Dendritic cell treated with granulocyte-macrophage colony-stimulating factor and Interleukin-4, amounts not matched to agents 40 ng/mL and 50 ng/mL, for 4 days (primary cell): ENCODE measurements around the gene ACR.

Source experiments
- H3K27ac Mint-ChIP-seq: one replicate; pipeline ENCODE4 v1.8.0; 2022; ENCODE audit warnings: mild to moderate bottlenecking, mixed read lengths
- H3K27me3 Mint-ChIP-seq: one replicate; pipeline ENCODE4 v1.8.0; 2022; ENCODE audit warnings: mild to moderate bottlenecking, mixed read lengths
- H3K36me3 Mint-ChIP-seq: one replicate; pipeline ENCODE4 v1.8.0; 2022; ENCODE audit warnings: low read depth, mixed read lengths
- H3K4me1 Mint-ChIP-seq: one replicate; pipeline ENCODE4 v1.8.0; 2022; ENCODE audit warnings: low read depth, mixed read lengths
- H3K4me3 Mint-ChIP-seq: one replicate; pipeline ENCODE4 v1.8.0; 2022; ENCODE audit warnings: mild to moderate bottlenecking, moderate library complexity, mixed read lengths
- H3K9me3 Mint-ChIP-seq: one replicate; pipeline ENCODE4 v1.8.0; 2022; ENCODE audit warnings: mixed read lengths
- intact Hi-C: fragments of 100-400 bp; cut with micrococcal nuclease; formaldehyde crosslinking; loops from one replicate; pipeline ENCODE4 v1.15.0; 2022

ACR gene

GRCh38 chr22:50729391-50730012 lies 8.5 kb upstream of the ACR start:
- H3K4me3 Mint-ChIP-seq, result no peak overlapping the region
- no peak overlapping the region for H3K27ac Mint-ChIP-seq
- H3K9me3 Mint-ChIP-seq, result no peaks in the 10 kb centered on the region
- H3K4me1 Mint-ChIP-seq, result no peaks in the 10 kb centered on the region
- H3K27me3 Mint-ChIP-seq, result no peaks in the 10 kb centered on the region
- no peaks in the 10 kb centered on the region for H3K36me3 Mint-ChIP-seq
- intact Hi-C loops, result no loop called here

GRCh38 chr22:50730013-50730891 lies 7.8 kb upstream of the ACR start:
- no peaks in the 10 kb centered on the region for H3K27me3 Mint-ChIP-seq
- H3K27ac Mint-ChIP-seq, result no peak overlapping the region
- H3K4me1 Mint-ChIP-seq, result no peaks in the 10 kb centered on the region
- intact Hi-C loops, result no loop called here
- H3K4me3 Mint-ChIP-seq, result no peak overlapping the region
- H3K36me3 Mint-ChIP-seq, result no peaks in the 10 kb centered on the region
- H3K9me3 Mint-ChIP-seq, result no peaks in the 10 kb centered on the region

- Mint-ChIP-seq H3K36me3 (no peaks in the 10 kb centered on the region), H3K4me1 (no peaks in the 10 kb centered on the region), H3K27ac (no peak overlapping the region), H3K4me3 (no peak overlapping the region), H3K9me3 (no peaks in the 10 kb centered on the region), H3K27me3 (no peaks in the 10 kb centered on the region)
- intact Hi-C loops, result no loop called here
Measured at GRCh38 chr22:50730941-50731661, 6.9 kb upstream of the ACR start.

GRCh38 chr22:50731811-50732624 lies 6.0 kb upstream of the ACR start:
- Mint-ChIP-seq H3K36me3 (no peaks in the 10 kb centered on the region), H3K27ac (no peak overlapping the region), H3K4me1 (no peaks in the 10 kb centered on the region), H3K4me3 (no peak overlapping the region), H3K9me3 (no peaks in the 10 kb centered on the region), H3K27me3 (no peaks in the 10 kb centered on the region)
- intact Hi-C loops, result no loop called here

GRCh38 chr22:50732681-50733080 lies 5.3 kb upstream of the ACR start:
- Mint-ChIP-seq H3K4me1 (no peaks in the 10 kb centered on the region), H3K4me3 (no peak overlapping the region), H3K36me3 (no peaks in the 10 kb centered on the region), H3K9me3 (no peaks in the 10 kb centered on the region), H3K27ac (no peak overlapping the region), H3K27me3 (no peaks in the 10 kb centered on the region)
- intact Hi-C loops, result no loop called here

GRCh38 chr22:50733521-50734342 lies 4.3 kb upstream of the ACR start:
- Mint-ChIP-seq H3K27me3 (peaks cover 2% of the 10 kb centered on the region), H3K4me1 (no peaks in the 10 kb centered on the region), H3K27ac (no peak overlapping the region), H3K36me3 (no peaks in the 10 kb centered on the region), H3K4me3 (no peak overlapping the region), H3K9me3 (no peaks in the 10 kb centered on the region)
- intact Hi-C loops, result no loop called here

- Mint-ChIP-seq H3K36me3 (no peaks in the 10 kb centered on the region), H3K27me3 (peaks cover 2% of the 10 kb centered on the region), H3K27ac (no peak overlapping the region), H3K4me1 (no peaks in the 10 kb centered on the region), H3K4me3 (no peak overlapping the region), H3K9me3 (no peaks in the 10 kb centered on the region)
- intact Hi-C loops, result no loop called here
Measured at GRCh38 chr22:50734343-50734771, 3.6 kb upstream of the ACR start.

GRCh38 chr22:50734986-50735738 lies 2.8 kb upstream of the ACR start:
- no peaks in the 10 kb centered on the region for H3K36me3 Mint-ChIP-seq
- H3K4me1 Mint-ChIP-seq, result no peaks in the 10 kb centered on the region
- no peak overlapping the region for H3K4me3 Mint-ChIP-seq
- intact Hi-C loops, result no loop called here
- no peaks in the 10 kb centered on the region for H3K9me3 Mint-ChIP-seq
- H3K27ac Mint-ChIP-seq, result no peak overlapping the region
- H3K27me3 Mint-ChIP-seq, result peaks cover 2% of the 10 kb centered on the region

GRCh38 chr22:50735739-50736030 lies 2.3 kb upstream of the ACR start:
- H3K36me3 Mint-ChIP-seq, result no peaks in the 10 kb centered on the region
- intact Hi-C loops, result no loop called here
- H3K4me3 Mint-ChIP-seq, result no peak overlapping the region
- H3K27ac Mint-ChIP-seq, result no peak overlapping the region
- H3K27me3 Mint-ChIP-seq, result peaks cover 2% of the 10 kb centered on the region
- H3K4me1 Mint-ChIP-seq, result no peaks in the 10 kb centered on the region
- H3K9me3 Mint-ChIP-seq, result no peaks in the 10 kb centered on the region

GRCh38 chr22:50738649-50739227 lies 734 bp downstream of the ACR start:
- H3K36me3 Mint-ChIP-seq, result no peaks in the 10 kb centered on the region
- H3K27me3 Mint-ChIP-seq, result peaks cover 2% of the 10 kb centered on the region
- no peak overlapping the region for H3K4me3 Mint-ChIP-seq
- no peaks in the 10 kb centered on the region for H3K4me1 Mint-ChIP-seq
- no peaks in the 10 kb centered on the region for H3K9me3 Mint-ChIP-seq
- intact Hi-C loops, result no loop called here
- H3K27ac Mint-ChIP-seq, result no peak overlapping the region

GRCh38 chr22:50739279-50739691 lies 1.3 kb downstream of the ACR start:
- no peaks in the 10 kb centered on the region for H3K4me1 Mint-ChIP-seq
- peaks cover 2% of the 10 kb centered on the region for H3K27me3 Mint-ChIP-seq
- intact Hi-C loops, result no loop called here
- H3K36me3 Mint-ChIP-seq, result no peaks in the 10 kb centered on the region
- no peak overlapping the region for H3K4me3 Mint-ChIP-seq
- no peaks in the 10 kb centered on the region for H3K9me3 Mint-ChIP-seq
- no peak overlapping the region for H3K27ac Mint-ChIP-seq

- Mint-ChIP-seq H3K27ac (no peak overlapping the region), H3K9me3 (no peaks in the 10 kb centered on the region), H3K27me3 (peaks cover 2% of the 10 kb centered on the region), H3K4me1 (no peaks in the 10 kb centered on the region), H3K4me3 (no peak overlapping the region), H3K36me3 (no peaks in the 10 kb centered on the region)
- intact Hi-C loops, result no loop called here
Measured at GRCh38 chr22:50739894-50740293, 1.9 kb downstream of the ACR start.
